Parathyroid adenoma (tissue), 2 donors: ENCODE results near the gene PHKB.

Experiments used
- H2AFZ ChIP-seq: fragments of 300-600 bp; sonication (generic); one replicate; pipeline ENCODE4 v1.7.0; 2017; ENCODE audit warnings: antibody characterized with exemption, mild to moderate bottlenecking
- H3K27ac ChIP-seq: fragments of 300-600 bp; sonication (generic); one replicate; pipeline ENCODE4 v1.7.0; 2017
- H3K27me3 ChIP-seq: fragments of 300-600 bp; sonication (generic); one replicate; pipeline ENCODE4 v1.7.0; 2017; ENCODE audit warnings: low read length; ENCODE audit not compliant: control insufficient read depth, insufficient read depth
- H3K36me3 ChIP-seq: fragments of 300-600 bp; sonication (generic); one replicate; pipeline ENCODE4 v1.7.0; 2017; ENCODE audit warnings: low read length; ENCODE audit not compliant: control insufficient read depth, insufficient read depth
- H3K4me1 ChIP-seq: fragments of 300-600 bp; sonication (generic); one replicate; pipeline ENCODE4 v1.7.0; 2017; ENCODE audit warnings: control low read depth
- H3K4me2 ChIP-seq: fragments of 300-600 bp; sonication (generic); one replicate; pipeline ENCODE4 v1.7.0; 2017; ENCODE audit warnings: low read length
- H3K4me3 ChIP-seq: fragments of 300-600 bp; sonication (generic); one replicate; pipeline ENCODE4 v1.7.0; 2017; ENCODE audit warnings: low read depth, low read length
- H3K79me2 ChIP-seq: fragments of 300-600 bp; sonication (generic); one replicate; pipeline ENCODE4 v1.7.0; 2017; ENCODE audit warnings: control low read depth
- H3K9ac ChIP-seq: fragments of 300-600 bp; sonication (generic); one replicate; pipeline ENCODE4 v1.7.0; 2017; ENCODE audit warnings: mild to moderate bottlenecking
- H3K9me3 ChIP-seq: fragments of 300-600 bp; sonication (generic); one replicate; pipeline ENCODE4 v1.7.0; 2017; ENCODE audit warnings: low read length; ENCODE audit not compliant: control insufficient read depth
- CTCF ChIP-seq: fragments of 300-600 bp; sonication (generic); IDR thresholded peaks from one replicate; pipeline ENCODE4 v1.7.0; 2017; ENCODE audit warnings: antibody characterized with exemption, mild to moderate bottlenecking
- donor health status: primary hyperparathyroidism.

Gene PHKB

GRCh38 chr16:47734081-47734857 lies 273.1 kb downstream of the PHKB start:
- H3K27ac ChIP-seq, result no peak overlapping the region

GRCh38 chr16:47734987-47735594 lies 274.0 kb downstream of the PHKB start:
- Histone ChIP-seq H3K79me2 (no peaks in the 10 kb centered on the region), H3K9me3 (no peaks in the 10 kb centered on the region), H3K4me3 (no peak overlapping the region), H3K9ac (no peak overlapping the region), H3K36me3 (no peaks in the 10 kb centered on the region), H2AFZ (no peak overlapping the region), H3K27ac (no peak overlapping the region), H3K4me2 (no peak overlapping the region), H3K4me1 (no peaks in the 10 kb centered on the region), H3K27me3 (no peaks in the 10 kb centered on the region)
- no peak for TF ChIP-seq CTCF

More at GRCh38 chr16:47734081-47734857, 273.1 kb downstream of the PHKB start:
- Histone ChIP-seq H2AFZ (no peak overlapping the region), H3K4me3 (no peak overlapping the region), H3K4me2 (no peak overlapping the region), H3K9ac (no peak overlapping the region), H3K36me3 (no peaks in the 10 kb centered on the region), H3K27me3 (no peaks in the 10 kb centered on the region), H3K9me3 (no peaks in the 10 kb centered on the region), H3K79me2 (no peaks in the 10 kb centered on the region), H3K4me1 (no peaks in the 10 kb centered on the region)
- no peak for TF ChIP-seq CTCF

GRCh38 chr16:47750371-47750770 lies 289.2 kb downstream of the PHKB start:
- no peaks in the 10 kb centered on the region for H3K9me3 ChIP-seq
- H3K36me3 ChIP-seq, result no peaks in the 10 kb centered on the region
- no peak for TF ChIP-seq CTCF
- no peaks in the 10 kb centered on the region for H3K79me2 ChIP-seq
- H3K4me3 ChIP-seq, result no peak overlapping the region
- H3K27ac ChIP-seq, result no peak overlapping the region
- no peak overlapping the region for H2AFZ ChIP-seq
- H3K4me1 ChIP-seq, result no peaks in the 10 kb centered on the region
- no peak overlapping the region for H3K9ac ChIP-seq
- no peak overlapping the region for H3K4me2 ChIP-seq
- H3K27me3 ChIP-seq, result no peaks in the 10 kb centered on the region
